Endothelial cell of umbilical vein (primary cell): Measurements from ENCODE around the gene ZNF454.

Experiments
- JUN ChIP-seq: IDR thresholded peaks from 2 replicates; pipeline ENCODE4 v1.6.1; 2011; ENCODE audit warnings: borderline replicate concordance, low read depth; ENCODE audit not compliant: insufficient read length, insufficient read depth
- POLR2A ChIP-seq: IDR thresholded peaks from 2 replicates; pipeline ENCODE4 v1.6.1; 2012; ENCODE audit warnings: low read depth, mild to moderate bottlenecking, control low read depth, low read length

- TF ChIP-seq JUN (no peak), POLR2A (no peak)
These were observed 8.9 kb upstream of the ZNF454 start for GRCh38 chr5:178931846-178932760.
